Stromal cell of bone marrow (primary cell): ENCODE results near the gene ENAH.

Source experiments
- DNase-seq: peaks from one replicate; pipeline ENCODE4 v3.0.0-alpha.2; 2012; ENCODE audit warnings: low read depth

ENAH gene

GRCh38 chr1:225471453-225472301 is 181.2 kb downstream of the ENAH start:
- DNase-seq, result no peak

- no peak for DNase-seq
These were observed 181.8 kb downstream of the ENAH start for GRCh38 chr1:225471109-225471452.

- no peak for DNase-seq
These were observed 182.5 kb downstream of the ENAH start for GRCh38 chr1:225470211-225471108.

DNA sequence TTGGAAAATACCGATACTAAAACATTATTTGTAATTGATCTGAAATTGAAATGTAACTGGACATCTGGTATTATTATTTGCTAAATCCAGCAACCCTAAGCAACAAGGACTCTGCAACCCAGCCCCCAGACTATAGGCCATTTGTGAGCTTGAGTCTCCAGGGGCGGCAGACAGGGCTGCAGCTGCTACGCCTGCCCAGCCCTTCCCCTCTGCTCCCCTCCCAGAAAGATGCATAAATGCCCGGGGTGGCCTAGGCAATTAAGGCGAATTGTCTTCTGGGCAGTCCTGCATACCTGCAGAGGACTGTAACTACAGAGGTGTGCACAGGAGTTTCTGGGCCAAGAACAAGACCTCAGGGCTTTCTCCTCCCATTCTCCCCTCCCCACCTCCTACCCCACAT is 183.9 kb downstream of the ENAH start:
- no peak for DNase-seq

DNA sequence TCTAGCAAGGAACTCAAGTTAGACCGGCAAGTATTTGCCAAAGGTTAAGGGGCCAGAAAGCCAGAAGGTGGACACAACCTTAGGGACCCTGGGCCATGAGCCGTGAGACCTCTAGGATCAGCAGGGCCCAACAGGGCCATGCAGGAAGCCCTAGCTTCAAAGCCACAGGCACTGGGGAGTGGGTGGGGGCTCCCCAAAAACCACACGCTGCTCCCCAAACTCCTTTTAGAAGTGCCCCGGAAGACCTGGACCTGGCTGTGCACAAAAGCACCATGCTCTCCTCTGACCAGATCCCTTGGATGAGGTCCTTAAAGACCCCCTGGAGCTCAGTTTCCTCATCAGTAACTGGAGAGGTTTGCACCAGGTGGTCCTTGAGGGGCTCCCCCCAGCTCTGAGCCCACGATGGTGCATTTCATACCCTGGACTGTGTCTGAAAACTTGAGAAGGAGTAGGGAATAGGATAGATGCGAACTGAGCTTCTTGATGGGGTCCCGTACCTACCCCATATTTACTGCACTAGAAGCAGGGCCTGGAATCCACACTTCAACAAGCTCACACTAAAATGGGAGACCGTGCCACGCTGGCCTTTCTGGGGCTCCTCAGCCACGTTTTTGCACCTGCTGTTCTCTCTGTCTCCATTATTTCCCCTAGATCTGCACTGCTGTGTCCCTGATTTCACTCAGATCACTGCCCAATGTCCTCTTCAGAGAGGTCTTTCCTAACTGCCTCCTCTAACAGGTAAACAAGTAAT is 184.5 kb downstream of the ENAH start:
- DNase-seq, result no peak

GRCh38 chr1:225467193-225468020 is 185.5 kb downstream of the ENAH start:
- DNase-seq, result no peak

GRCh38 chr1:225466848-225467192 is 186.1 kb downstream of the ENAH start:
- no peak for DNase-seq

- DNase-seq, result no peak
These were observed 187.0 kb downstream of the ENAH start for GRCh38 chr1:225465793-225466517.

- DNase-seq, result no peak
These were observed 187.8 kb downstream of the ENAH start for GRCh38 chr1:225464851-225465792.

DNA sequence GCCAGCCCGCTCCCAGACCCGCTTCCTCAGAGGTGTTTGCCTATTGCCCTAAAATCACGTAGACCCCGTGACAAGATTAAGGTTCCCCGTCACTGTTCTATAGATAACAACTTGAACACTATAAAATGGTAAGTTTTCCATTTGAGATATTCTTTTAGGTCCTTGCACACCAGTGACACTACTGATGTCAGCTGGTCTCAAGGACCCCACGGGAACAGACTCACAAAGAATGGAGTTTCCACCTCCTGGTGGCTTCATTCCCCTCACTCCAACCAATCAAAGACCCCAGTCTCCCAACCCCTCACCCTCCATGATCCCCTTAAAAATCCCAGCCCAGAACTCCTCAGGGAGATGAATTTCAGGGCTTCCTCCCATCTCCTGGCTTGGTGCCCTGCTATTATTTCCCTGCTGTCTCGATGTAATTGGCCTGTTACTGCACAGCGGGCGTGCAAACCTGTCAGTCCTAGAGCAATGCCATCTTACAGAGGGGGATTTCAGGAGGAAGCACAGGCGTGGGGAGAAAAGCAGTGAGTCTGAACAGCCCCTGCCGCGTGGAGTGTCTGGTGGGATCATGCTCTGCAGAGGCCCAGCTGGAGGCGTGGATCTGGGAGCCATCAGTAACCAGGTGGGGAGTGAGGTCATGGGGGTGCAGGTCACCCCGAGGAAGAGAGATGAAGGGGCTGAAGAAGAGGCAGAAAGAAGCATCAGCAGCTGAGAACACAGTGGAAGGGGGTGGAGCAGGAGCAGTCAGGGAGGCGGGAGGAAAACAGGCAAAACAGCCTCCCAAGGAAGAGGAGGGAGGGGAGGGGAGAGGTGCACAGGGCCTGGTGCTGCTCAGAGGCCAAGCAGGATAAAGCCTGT is 190.0 kb downstream of the ENAH start:
- no peak for DNase-seq

DNA sequence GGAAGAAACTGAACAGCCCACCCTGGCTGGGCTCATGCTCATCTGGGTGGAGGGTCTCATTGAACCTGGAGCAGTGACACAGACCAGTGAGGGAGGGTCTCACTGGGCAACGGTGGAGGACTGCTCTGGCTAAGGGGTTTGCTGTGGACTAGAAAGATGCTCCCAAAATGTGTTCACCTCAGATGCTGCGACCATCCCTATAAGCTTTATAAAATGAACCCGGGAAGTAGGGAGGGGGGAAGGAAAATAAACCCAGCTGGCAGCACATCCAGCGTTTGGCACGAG is 190.6 kb downstream of the ENAH start:
- DNase-seq, result no peak

- DNase-seq, result no peak
These were observed 191.1 kb downstream of the ENAH start for GRCh38 chr1:225461533-225462428.

DNA sequence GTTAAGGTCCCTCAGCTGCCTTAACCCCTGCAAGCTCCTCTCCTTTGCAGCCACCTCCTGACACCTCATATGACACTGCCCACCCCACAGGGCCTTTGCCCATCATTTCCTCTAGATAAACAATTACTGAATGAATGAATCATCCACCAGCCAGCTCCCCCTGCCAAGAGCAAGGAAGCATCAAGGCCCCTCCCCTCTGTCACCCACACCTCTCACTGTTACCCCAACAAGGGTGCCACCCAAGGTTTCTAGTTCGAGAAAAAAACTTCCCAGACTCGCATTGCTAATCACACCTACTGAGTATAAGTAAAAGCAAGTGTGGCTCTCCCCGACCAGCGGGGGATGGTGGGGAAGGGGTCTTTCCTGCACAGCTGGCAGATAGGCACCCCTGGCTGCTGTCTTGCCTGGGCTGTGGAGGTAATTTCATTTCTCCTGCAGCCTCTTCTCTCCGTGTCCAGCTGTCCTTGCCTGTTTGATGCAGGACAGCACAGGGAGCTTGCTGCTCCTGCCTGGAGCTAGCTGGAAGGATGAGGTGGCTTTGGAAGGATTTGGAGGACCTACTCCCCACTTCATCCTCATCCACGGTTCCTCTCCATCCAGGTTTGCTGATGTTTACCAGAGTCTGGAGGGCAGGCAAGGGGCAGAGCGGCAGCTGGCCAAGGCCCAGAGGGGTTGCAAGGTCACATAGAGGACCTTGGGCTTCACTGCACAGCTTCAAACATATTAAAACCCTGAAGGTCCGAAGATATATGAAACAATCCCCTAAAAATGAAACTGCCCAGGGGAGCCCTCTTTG is 192.0 kb downstream of the ENAH start:
- no peak for DNase-seq

DNA sequence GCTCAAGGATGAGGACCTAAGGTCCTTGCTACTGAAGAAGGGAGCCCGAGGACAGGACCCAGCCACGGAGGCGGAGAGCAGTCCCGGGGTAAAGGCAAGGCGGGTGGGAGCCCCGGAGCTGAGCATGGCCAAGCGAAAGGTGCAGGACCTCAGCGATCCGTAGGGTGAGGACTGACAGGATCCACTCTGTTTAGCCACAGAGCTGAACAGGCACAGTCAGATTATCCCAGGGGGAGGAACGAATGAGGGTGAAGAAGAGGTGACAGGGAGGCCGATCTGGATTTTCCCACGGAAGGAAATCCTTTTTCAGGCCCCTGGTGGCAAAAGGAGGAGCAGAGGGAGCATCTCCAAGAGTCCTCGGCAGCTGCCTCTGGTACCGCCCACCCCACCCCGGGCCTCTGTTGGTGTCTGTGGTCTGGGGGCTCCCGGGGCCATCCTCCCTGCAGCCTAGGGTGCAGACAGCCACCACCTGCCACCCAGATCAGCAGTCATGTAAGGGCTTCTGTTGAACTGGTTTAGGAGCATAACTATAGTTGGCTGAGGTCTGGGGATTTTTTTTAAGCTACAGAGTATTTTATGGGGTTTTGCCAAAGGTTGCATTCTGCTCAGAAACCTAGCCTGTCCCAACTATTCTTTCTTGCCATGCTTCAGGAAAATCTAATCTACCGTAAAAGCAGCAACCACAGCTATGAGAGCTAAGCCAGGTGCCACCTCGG is 192.7 kb downstream of the ENAH start:
- no peak for DNase-seq

DNA sequence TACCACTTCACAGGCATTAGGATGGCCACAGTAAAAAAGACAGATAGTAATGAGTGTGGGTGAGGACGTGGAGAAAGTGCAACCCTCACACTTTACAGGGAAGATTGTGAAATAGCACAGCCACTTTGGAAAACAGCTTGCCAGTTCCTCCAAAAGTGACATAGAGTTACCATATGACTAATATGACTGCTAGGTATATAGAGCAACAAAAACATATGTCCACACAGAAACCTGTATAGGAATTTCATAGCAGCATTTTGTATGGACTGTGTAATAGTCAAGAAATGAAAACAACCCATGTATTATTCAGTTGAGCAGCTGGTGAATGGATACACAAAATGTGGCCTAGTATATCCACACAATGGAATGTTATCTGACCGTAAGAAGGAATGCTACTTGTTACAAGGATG is 194.7 kb downstream of the ENAH start:
- no peak for DNase-seq

DNA sequence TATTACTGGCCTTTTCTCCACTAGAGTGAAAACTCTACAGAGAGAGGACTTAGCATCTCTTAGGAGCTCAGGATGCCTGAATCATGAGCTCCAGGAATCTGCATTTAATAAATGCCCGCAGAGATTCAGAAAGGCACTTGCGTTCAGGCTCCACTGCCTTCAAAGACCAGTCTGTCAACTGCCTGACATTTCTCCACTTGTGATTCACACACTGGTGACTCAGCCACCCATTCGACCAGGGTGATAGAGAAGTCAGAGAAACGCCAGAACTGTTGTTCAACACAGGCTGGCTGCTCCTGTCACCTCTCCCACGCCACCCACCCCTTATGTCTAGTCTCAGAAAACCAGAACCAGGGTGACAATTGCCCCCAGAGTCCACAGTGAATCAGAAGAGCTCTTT is 198.2 kb downstream of the ENAH start:
- peak; percentile 75 for DNase-seq
